Measurements from ENCODE around the gene HAUS6.
"Not testable (repeated sequence)": the region's sequence is repeated elsewhere in the genome, so short reads cannot be mapped to it uniquely, and the experiment has no call there.

The HAUS6 gene

GRCh38 chr9:19117039-19117716 lies 14.5 kb upstream of the HAUS6 start:
- no peak for DNase-seq (ENCODE audit: low spot score)

GRCh38 chr9:19116107-19116790 lies 13.5 kb upstream of the HAUS6 start:
- peak; percentile 40 for DNase-seq (ENCODE audit: low spot score)

- DNase-seq (ENCODE audit: low spot score) = no peak
Measured at GRCh38 chr9:19114680-19115270, 12.1 kb upstream of the HAUS6 start.

GRCh38 chr9:19113964-19114679 lies 11.4 kb upstream of the HAUS6 start:
- no peak for DNase-seq (ENCODE audit: low spot score)

- not testable (repeated sequence) for DNase-seq (ENCODE audit: low spot score)
Measured at GRCh38 chr9:19113064-19113611, 10.4 kb upstream of the HAUS6 start.

GRCh38 chr9:19108038-19108437 lies 5.3 kb upstream of the HAUS6 start:
- DNase-seq (ENCODE audit: low spot score) = no peak

GRCh38 chr9:19104515-19105282 lies 2.0 kb upstream of the HAUS6 start:
- DNase-seq (ENCODE audit: low spot score) = no peak

GRCh38 chr9:19102181-19102630 lies 498 bp downstream of the HAUS6 start:
- DNase-seq (ENCODE audit: low spot score) = peak; percentile 27

GRCh38 chr9:19101203-19101602 lies 1.5 kb downstream of the HAUS6 start:
- DNase-seq (ENCODE audit: low spot score) = no peak

- not testable (repeated sequence) for DNase-seq (ENCODE audit: low spot score)
Measured at GRCh38 chr9:19097431-19097830, 5.3 kb downstream of the HAUS6 start.

- peak; percentile 56 for DNase-seq (ENCODE audit: low spot score)
Measured at GRCh38 chr9:19087106-19088000, 15.4 kb downstream of the HAUS6 start.

GRCh38 chr9:19085295-19085694 lies 17.4 kb downstream of the HAUS6 start:
- peak; percentile 63 for DNase-seq (ENCODE audit: low spot score)

GRCh38 chr9:19074836-19075235 lies 27.9 kb downstream of the HAUS6 start:
- DNase-seq (ENCODE audit: low spot score) = no peak

GRCh38 chr9:19074229-19074628 lies 28.5 kb downstream of the HAUS6 start:
- no peak for DNase-seq (ENCODE audit: low spot score)

- DNase-seq (ENCODE audit: low spot score) = no peak
Measured at GRCh38 chr9:19057033-19057432, 45.7 kb downstream of the HAUS6 start.

GRCh38 chr9:19050637-19051591 lies 51.8 kb downstream of the HAUS6 start:
- DNase-seq (ENCODE audit: low spot score) = no peak

- peak; percentile 35 for DNase-seq (ENCODE audit: low spot score)
Measured at GRCh38 chr9:19049917-19050636, 52.6 kb downstream of the HAUS6 start.
